K562 (cell line): ENCODE data around the gene TCEAL5. TPM values are rescaled to one million over a fixed set of nuclear protein-coding genes. Genes with fewer than 3 reads are reported as not detected.

Experiments used
- CSDE1 ChIP-seq, 2 experiments: fragments of 450-650 bp; IDR thresholded peaks; 2 replicates each; pipeline ENCODE4 v1.6.1; 2016; ENCODE audit warnings: mild to moderate bottlenecking in 1 of 2
- DMBX1 ChIP-seq: fragments of 250-450 bp; sonication (Bioruptor Pico); IDR thresholded peaks from 2 replicates; pipeline ENCODE4 v1.8.0; 2022; ENCODE audit warnings: inconsistent platforms, mild to moderate bottlenecking, moderate library complexity, borderline replicate concordance
- DNMT1 ChIP-seq: fragments of 450-650 bp; IDR thresholded peaks from 2 replicates; pipeline ENCODE4 v1.6.1; 2016; ENCODE audit warnings: antibody characterized with exemption, mild to moderate bottlenecking
- ELF2 ChIP-seq: fragments of 250-450 bp; sonication (Bioruptor Pico); IDR thresholded peaks from 2 replicates; pipeline ENCODE4 v1.5.0; 2021; ENCODE audit warnings: mild to moderate bottlenecking
- FOXK1 ChIP-seq: sonication (generic); formaldehyde crosslinking; IDR thresholded peaks from 2 replicates; pipeline ENCODE4 v1.8.0; 2022; ENCODE audit warnings: missing genetic modification reagents, mild to moderate bottlenecking, borderline replicate concordance
- HOXB6 ChIP-seq: fragments of 250-450 bp; sonication (Bioruptor Pico); IDR thresholded peaks from 2 replicates; pipeline ENCODE4 v1.5.1; 2022; ENCODE audit warnings: mild to moderate bottlenecking, borderline replicate concordance
- KLF13 ChIP-seq: fragments of 450-650 bp; IDR thresholded peaks from 2 replicates; pipeline ENCODE4 v1.6.1; 2016; ENCODE audit warnings: missing genetic modification characterization, low read depth, mild to moderate bottlenecking, missing compliant biosample characterization, moderate library complexity, borderline replicate concordance
- NFYB ChIP-seq: IDR thresholded peaks from 2 replicates; pipeline ENCODE4 v1.6.1; 2011; ENCODE audit warnings: mild to moderate bottlenecking, moderate library complexity; ENCODE audit not compliant: insufficient read length; ENCODE audit errors: extremely low read depth
- NR2C1 ChIP-seq, 2 experiments: fragments of 450-650 bp; IDR thresholded peaks; 2 replicates each; pipeline ENCODE4 v1.6.1; 2017; ENCODE audit warnings: mild to moderate bottlenecking in 2 of 2, antibody characterized with exemption in 1 of 2, inconsistent platforms in 1 of 2, missing compliant biosample characterization in 1 of 2, missing genetic modification characterization in 1 of 2
- SETDB1 ChIP-seq: IDR thresholded peaks from one replicate; pipeline ENCODE4 v1.6.1; 2012; ENCODE audit warnings: low read length, control low read depth, inconsistent platforms
- SIRT6 ChIP-seq: IDR thresholded peaks from one replicate; pipeline ENCODE4 v1.6.1; 2012; ENCODE audit warnings: low read depth, mild to moderate bottlenecking, control low read depth, inconsistent platforms, low read length, moderate library complexity
- ZFPM2 ChIP-seq: fragments of 250-450 bp; sonication (Bioruptor Pico); IDR thresholded peaks from 2 replicates; pipeline ENCODE4 v1.5.1; 2022; ENCODE audit warnings: mild to moderate bottlenecking
- ZKSCAN1 ChIP-seq: fragments of 150-350 bp; IDR thresholded peaks from 2 replicates; pipeline ENCODE4 v1.6.1; 2016; ENCODE audit warnings: low read depth, low read length
- ZNF239 ChIP-seq: fragments of 250-450 bp; sonication (Bioruptor Pico); IDR thresholded peaks from 2 replicates; pipeline ENCODE4 v1.4.0; 2020; ENCODE audit warnings: mild to moderate bottlenecking
- polyA plus RNA-seq, 8 experiments: library from polyadenylated mRNA; depleted of rRNA in 4 of 8; stranded (reverse) in 5 of 8; unstranded in 3 of 8; fragments of >200 nt; fragmentation: Nextera tagmentation in 2 of 8; fragmentation: Illumina TruSeq in 1 of 8; extraction: Ambion mirVana in 2 of 8; extraction: Trizol in 1 of 8; gene quantifications; 2 replicates each; pipeline versions ENCODE4 v1.2.1 to v1.2.3, GENCODE V29; 2011 to 2014; ENCODE audit warnings: inconsistent platforms in 1 of 8, missing spikeins in 1 of 8
- total RNA-seq, 7 experiments: library from RNA; depleted of rRNA in 6 of 7; stranded (reverse); fragments of >200 nt in 6 of 7; fragmentation: Illumina TruSeq in 2 of 7; extraction: Trizol in 2 of 7; gene quantifications; 2 replicates each; pipeline versions ENCODE4 v1.2.1 to v1.2.3, GENCODE V29; 2011 to 2021; ENCODE audit warnings: low replicate concordance in 1 of 7
- TF ChIP-seq, protein P1 (sequence below), 2 experiments: IDR thresholded peaks; 2 replicates each; pipeline ENCODE4 v1.6.1; 2011; ENCODE audit warnings: borderline replicate concordance in 1 of 2, control low read depth in 1 of 2, low read depth in 1 of 2, low read length in 1 of 2, mild to moderate bottlenecking in 1 of 2, mixed read lengths in 1 of 2, moderate library complexity in 1 of 2; ENCODE audit not compliant: insufficient read depth in 1 of 2, insufficient read length in 1 of 2, poor library complexity in 1 of 2, severe bottlenecking in 1 of 2; ENCODE audit errors: extremely low read depth in 1 of 2
- TF ChIP-seq, protein P2 (sequence below): fragments of 450-650 bp; IDR thresholded peaks from 2 replicates; pipeline ENCODE4 v1.6.1; 2018; ENCODE audit warnings: mild to moderate bottlenecking, low read depth; ENCODE audit not compliant: partially characterized antibody
- TF ChIP-seq, protein P3 (sequence below): sonication (generic); formaldehyde crosslinking; IDR thresholded peaks from 2 replicates; pipeline ENCODE4 v1.8.1; 2023; ENCODE audit warnings: mild to moderate bottlenecking, missing genetic modification reagents, moderate library complexity
- TF ChIP-seq, protein P4 (sequence below): IDR thresholded peaks from 3 replicates; pipeline ENCODE4 v1.6.1; 2011; ENCODE audit warnings: borderline replicate concordance, mild to moderate bottlenecking; ENCODE audit not compliant: insufficient read length, insufficient read depth
- TF ChIP-seq, protein P5 (sequence below): fragments of 250-450 bp; sonication (Bioruptor Pico); IDR thresholded peaks from 2 replicates; pipeline ENCODE4 v1.5.0; 2022; ENCODE audit warnings: mild to moderate bottlenecking
- TF ChIP-seq, protein P6 (sequence below): fragments of 450-650 bp; IDR thresholded peaks from one replicate; pipeline ENCODE4 v1.6.1; 2018; ENCODE audit warnings: mild to moderate bottlenecking, moderate library complexity; ENCODE audit not compliant: partially characterized antibody

Gene TCEAL5
- total and polyA plus RNA-seq, 9 of the 15 experiments (the other 6 are each of a cell fraction or from before 2014, with no cell fraction given) = 0.10 to 0.18 TPM; not detected in 7

DNA sequence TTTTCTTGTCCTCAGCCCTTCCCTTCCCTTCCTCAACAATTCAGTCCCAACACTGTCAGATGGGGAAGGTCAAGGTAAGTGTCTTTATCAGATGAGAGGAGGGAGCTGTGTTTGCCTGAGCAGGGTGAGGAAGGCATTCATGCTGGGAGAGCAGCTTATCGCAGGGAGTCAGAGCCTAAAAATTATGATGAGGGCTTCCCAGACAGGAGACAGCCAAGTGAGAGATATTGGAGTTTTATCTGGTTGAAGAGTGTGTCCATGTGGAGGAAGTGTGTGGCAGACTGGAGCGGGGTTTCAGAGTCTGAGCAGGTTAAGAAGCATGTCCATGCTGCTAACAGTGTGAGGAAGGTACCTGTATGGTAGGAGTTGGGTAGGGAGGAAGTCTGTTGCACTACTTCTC, 43.3 kb downstream of the TCEAL5 start (continued):
- TF ChIP-seq, protein P1, sequence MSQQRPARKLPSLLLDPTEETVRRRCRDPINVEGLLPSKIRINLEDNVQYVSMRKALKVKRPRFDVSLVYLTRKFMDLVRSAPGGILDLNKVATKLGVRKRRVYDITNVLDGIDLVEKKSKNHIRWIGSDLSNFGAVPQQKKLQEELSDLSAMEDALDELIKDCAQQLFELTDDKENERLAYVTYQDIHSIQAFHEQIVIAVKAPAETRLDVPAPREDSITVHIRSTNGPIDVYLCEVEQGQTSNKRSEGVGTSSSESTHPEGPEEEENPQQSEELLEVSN (IDR thresholded peaks at IDR 0.05; ENCODE audit: borderline replicate concordance in 1 of 2, extremely low read depth in 1 of 2, insufficient read depth in 1 of 2, insufficient read length in 1 of 2, low read depth in 1 of 2, low read length in 1 of 2, poor library complexity in 1 of 2, severe bottlenecking in 1 of 2) = peak in 1 of 2 experiments; percentile 24
- TF ChIP-seq SIRT6 (no peak), ZFPM2 (CRISPR knock-in tag) (no peak), SETDB1 (no peak), NR2C1 (IDR thresholded peaks at IDR 0.05) (no peak), NR2C1 (tag; IDR thresholded peaks at IDR 0.05) (no peak), FOXK1 (CRISPR knock-in tag) (no peak), ZKSCAN1 (no peak), ELF2 (CRISPR knock-in tag) (no peak), DMBX1 (CRISPR knock-in tag) (no peak), KLF13 (no peak), NFYB (no peak), DNMT1 (no peak), ZNF239 (CRISPR knock-in tag) (no peak), CSDE1 (IDR thresholded peaks at IDR 0.05) (no peak), HOXB6 (no peak)
- TF ChIP-seq, protein P2, sequence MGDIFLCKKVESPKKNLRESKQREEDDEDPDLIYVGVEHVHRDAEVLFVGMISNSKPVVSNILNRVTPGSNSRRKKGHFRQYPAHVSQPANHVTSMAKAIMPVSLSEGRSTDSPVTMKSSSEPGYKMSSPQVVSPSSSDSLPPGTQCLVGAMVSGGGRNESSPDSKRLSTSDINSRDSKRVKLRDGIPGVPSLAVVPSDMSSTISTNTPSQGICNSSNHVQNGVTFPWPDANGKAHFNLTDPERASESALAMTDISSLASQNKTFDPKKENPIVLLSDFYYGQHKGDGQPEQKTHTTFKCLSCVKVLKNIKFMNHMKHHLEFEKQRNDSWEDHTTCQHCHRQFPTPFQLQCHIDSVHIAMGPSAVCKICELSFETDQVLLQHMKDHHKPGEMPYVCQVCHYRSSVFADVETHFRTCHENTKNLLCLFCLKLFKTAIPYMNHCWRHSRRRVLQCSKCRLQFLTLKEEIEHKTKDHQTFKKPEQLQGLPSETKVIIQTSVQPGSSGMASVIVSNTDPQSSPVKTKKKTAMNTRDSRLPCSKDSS = no peak
- TF ChIP-seq, protein P3, sequence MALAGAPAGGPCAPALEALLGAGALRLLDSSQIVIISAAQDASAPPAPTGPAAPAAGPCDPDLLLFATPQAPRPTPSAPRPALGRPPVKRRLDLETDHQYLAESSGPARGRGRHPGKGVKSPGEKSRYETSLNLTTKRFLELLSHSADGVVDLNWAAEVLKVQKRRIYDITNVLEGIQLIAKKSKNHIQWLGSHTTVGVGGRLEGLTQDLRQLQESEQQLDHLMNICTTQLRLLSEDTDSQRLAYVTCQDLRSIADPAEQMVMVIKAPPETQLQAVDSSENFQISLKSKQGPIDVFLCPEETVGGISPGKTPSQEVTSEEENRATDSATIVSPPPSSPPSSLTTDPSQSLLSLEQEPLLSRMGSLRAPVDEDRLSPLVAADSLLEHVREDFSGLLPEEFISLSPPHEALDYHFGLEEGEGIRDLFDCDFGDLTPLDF (CRISPR knock-in tag) = no peak
- TF ChIP-seq, protein P4, sequence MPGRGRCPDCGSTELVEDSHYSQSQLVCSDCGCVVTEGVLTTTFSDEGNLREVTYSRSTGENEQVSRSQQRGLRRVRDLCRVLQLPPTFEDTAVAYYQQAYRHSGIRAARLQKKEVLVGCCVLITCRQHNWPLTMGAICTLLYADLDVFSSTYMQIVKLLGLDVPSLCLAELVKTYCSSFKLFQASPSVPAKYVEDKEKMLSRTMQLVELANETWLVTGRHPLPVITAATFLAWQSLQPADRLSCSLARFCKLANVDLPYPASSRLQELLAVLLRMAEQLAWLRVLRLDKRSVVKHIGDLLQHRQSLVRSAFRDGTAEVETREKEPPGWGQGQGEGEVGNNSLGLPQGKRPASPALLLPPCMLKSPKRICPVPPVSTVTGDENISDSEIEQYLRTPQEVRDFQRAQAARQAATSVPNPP = no peak
- TF ChIP-seq, protein P5, sequence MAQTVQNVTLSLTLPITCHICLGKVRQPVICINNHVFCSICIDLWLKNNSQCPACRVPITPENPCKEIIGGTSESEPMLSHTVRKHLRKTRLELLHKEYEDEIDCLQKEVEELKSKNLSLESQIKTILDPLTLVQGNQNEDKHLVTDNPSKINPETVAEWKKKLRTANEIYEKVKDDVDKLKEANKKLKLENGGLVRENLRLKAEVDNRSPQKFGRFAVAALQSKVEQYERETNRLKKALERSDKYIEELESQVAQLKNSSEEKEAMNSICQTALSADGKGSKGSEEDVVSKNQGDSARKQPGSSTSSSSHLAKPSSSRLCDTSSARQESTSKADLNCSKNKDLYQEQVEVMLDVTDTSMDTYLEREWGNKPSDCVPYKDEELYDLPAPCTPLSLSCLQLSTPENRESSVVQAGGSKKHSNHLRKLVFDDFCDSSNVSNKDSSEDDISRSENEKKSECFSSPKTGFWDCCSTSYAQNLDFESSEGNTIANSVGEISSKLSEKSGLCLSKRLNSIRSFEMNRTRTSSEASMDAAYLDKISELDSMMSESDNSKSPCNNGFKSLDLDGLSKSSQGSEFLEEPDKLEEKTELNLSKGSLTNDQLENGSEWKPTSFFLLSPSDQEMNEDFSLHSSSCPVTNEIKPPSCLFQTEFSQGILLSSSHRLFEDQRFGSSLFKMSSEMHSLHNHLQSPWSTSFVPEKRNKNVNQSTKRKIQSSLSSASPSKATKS (CRISPR knock-in tag) = no peak
- TF ChIP-seq, protein P6, sequence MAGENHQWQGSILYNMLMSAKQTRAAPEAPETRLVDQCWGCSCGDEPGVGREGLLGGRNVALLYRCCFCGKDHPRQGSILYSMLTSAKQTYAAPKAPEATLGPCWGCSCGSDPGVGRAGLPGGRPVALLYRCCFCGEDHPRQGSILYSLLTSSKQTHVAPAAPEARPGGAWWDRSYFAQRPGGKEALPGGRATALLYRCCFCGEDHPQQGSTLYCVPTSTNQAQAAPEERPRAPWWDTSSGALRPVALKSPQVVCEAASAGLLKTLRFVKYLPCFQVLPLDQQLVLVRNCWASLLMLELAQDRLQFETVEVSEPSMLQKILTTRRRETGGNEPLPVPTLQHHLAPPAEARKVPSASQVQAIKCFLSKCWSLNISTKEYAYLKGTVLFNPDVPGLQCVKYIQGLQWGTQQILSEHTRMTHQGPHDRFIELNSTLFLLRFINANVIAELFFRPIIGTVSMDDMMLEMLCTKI = no peak
